Natural killer cell (primary cell): Measurements from ENCODE around the gene ACTA1. TPM values are rescaled to one million over a fixed set of nuclear protein-coding genes. Genes with fewer than 3 reads are reported as not detected.

ENCODE experiments used
- ATAC-seq, 3 donors: fragments of 150-1000 bp in 2 of 3; fragments of 200-7000 bp in 1 of 3; cut with Tn5 transposase; 1 replicate in 1 of 3; 2 replicates in 2 of 3; pipeline ENCODE4 v1.10.0; 2021; ENCODE audit warnings: mild to moderate bottlenecking in 2 of 3, moderate library complexity in 2 of 3
- DNase-seq, 2 donors: peaks; one replicate each; pipeline versions ENCODE4 v3.0.0 to v3.0.0-alpha.2; 2013 to 2021; ENCODE audit warnings: mixed read lengths in 1 of 2
- H3K27ac ChIP-seq: one replicate; pipeline ENCODE4 v1.5.1; 2013; ENCODE audit warnings: mild to moderate bottlenecking, low read length
- H3K27me3 ChIP-seq: one replicate; pipeline ENCODE4 v1.6.1; 2013; ENCODE audit warnings: low read length; ENCODE audit not compliant: control insufficient read depth, insufficient read depth
- H3K36me3 ChIP-seq: one replicate; pipeline ENCODE4 v1.6.1; 2013; ENCODE audit warnings: low read length; ENCODE audit not compliant: control insufficient read depth, insufficient read depth
- H3K4me1 ChIP-seq: one replicate; pipeline ENCODE4 v1.6.1; 2013; ENCODE audit warnings: low read length; ENCODE audit not compliant: control insufficient read depth, insufficient read depth
- H3K4me3 ChIP-seq: one replicate; pipeline ENCODE4 v1.5.1; 2013; ENCODE audit warnings: low read length
- H3K9me3 ChIP-seq: one replicate; pipeline ENCODE4 v1.6.1; 2013; ENCODE audit warnings: low read length; ENCODE audit not compliant: control insufficient read depth, insufficient read depth
- H3K27ac Mint-ChIP-seq, 2 donors: one replicate each; pipeline ENCODE4 v1.8.0; 2022; ENCODE audit warnings: mild to moderate bottlenecking in 2 of 2, mixed read lengths in 2 of 2, moderate library complexity in 1 of 2
- H3K27me3 Mint-ChIP-seq, 2 donors: one replicate each; pipeline ENCODE4 v1.8.0; 2022; ENCODE audit warnings: low read depth in 2 of 2, mixed read lengths in 2 of 2
- H3K36me3 Mint-ChIP-seq: one replicate; pipeline ENCODE4 v1.8.0; 2022; ENCODE audit warnings: mixed read lengths
- H3K4me1 Mint-ChIP-seq, 2 donors: one replicate each; pipeline ENCODE4 v1.8.0; 2022; ENCODE audit warnings: mixed read lengths in 2 of 2
- H3K4me3 Mint-ChIP-seq: one replicate; pipeline ENCODE4 v1.8.0; 2022; ENCODE audit warnings: mild to moderate bottlenecking, moderate library complexity, mixed read lengths
- H3K9me3 Mint-ChIP-seq, 2 donors: one replicate each; pipeline ENCODE4 v1.8.0; 2022; ENCODE audit warnings: mixed read lengths in 2 of 2
- WGBS: methylation state at CpG from one replicate; pipeline ENCODE4 v1.1.7; 2013; ENCODE audit warnings: missing lambda C conversion rate; ENCODE audit not compliant: insufficient coverage; 5-methylcytosine and 5-hydroxymethylcytosine counted together
- intact Hi-C: fragments of 100-400 bp; cut with micrococcal nuclease; formaldehyde crosslinking; loops from one replicate; pipeline ENCODE4 v1.14.2; 2022
- total RNA-seq, 4 donors: library from RNA; stranded (reverse); fragments of 120-200 nt in 1 of 4; gene quantifications; one replicate each; pipeline versions ENCODE4 v1.2.3 to v1.2.4, GENCODE V29; 2013 to 2022
- TF ChIP-seq, protein P1 (sequence below): fragments of 200-600 bp; IDR thresholded peaks from one replicate; pipeline ENCODE4 v1.8.0; 2022; ENCODE audit warnings: antibody characterized with exemption

ACTA1 gene
- total RNA-seq, 3 donors from 2014 or later (not counting 1 experiment from before 2014, with no cell fraction given), result 0.25 to 0.40 TPM; not detected in 1

DNA sequence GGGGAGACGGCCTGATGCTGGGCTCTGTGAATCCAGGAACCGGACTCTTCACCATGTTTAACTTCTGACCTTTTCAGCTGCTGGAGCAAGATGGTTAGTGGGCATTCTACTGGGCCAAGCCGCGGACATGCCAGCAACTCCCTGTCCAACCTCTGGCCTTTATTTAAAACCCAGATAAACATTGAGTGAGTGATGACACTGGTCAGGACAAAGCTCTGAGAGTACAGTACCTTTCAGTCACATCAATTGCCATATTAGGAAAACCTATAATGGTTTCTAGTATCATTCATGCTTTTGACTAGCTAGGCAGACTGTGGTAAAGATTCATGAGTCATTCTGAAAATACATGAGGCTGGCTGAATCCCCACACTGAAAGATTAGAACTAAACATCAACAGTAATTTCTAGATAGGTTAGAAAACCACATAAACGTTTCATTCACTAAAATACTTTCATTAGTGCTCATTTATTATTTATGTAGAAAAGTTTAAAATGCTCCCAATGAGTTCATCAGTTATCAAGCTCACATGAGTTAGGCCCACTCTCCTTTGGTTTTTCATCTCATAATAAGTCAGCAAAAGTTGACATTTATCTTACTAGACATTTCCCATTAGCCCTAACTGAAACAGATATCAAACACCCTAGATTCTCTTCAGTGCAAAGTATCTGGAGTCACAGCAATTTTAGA, 7.1 kb upstream of the ACTA1 start:
- Histone ChIP-seq H3K36me3 (peaks cover 42% of the 10 kb centered on the region), H3K4me1 (no peaks in the 10 kb centered on the region), H3K9me3 (no peaks in the 10 kb centered on the region), H3K27me3 (no peaks in the 10 kb centered on the region), H3K27ac (no peak overlapping the region), H3K4me3 (no peak overlapping the region)
- Mint-ChIP-seq H3K36me3 (peaks cover 11% of the 10 kb centered on the region), H3K4me3 (no peak overlapping the region), H3K27me3 (peaks cover 0 to under 1% of the 10 kb centered on the region in 2 donors), H3K9me3 (no peaks in the 10 kb centered on the region), H3K27ac (no peak overlapping the region), H3K4me1 (no peaks in the 10 kb centered on the region)
- ATAC-seq (no peak), DNase-seq (no peak)
- WGBS, result 93% methylated on average over 4 of the region's 5 CpGs
- intact Hi-C loops, result no loop called here
- TF ChIP-seq, protein P1, sequence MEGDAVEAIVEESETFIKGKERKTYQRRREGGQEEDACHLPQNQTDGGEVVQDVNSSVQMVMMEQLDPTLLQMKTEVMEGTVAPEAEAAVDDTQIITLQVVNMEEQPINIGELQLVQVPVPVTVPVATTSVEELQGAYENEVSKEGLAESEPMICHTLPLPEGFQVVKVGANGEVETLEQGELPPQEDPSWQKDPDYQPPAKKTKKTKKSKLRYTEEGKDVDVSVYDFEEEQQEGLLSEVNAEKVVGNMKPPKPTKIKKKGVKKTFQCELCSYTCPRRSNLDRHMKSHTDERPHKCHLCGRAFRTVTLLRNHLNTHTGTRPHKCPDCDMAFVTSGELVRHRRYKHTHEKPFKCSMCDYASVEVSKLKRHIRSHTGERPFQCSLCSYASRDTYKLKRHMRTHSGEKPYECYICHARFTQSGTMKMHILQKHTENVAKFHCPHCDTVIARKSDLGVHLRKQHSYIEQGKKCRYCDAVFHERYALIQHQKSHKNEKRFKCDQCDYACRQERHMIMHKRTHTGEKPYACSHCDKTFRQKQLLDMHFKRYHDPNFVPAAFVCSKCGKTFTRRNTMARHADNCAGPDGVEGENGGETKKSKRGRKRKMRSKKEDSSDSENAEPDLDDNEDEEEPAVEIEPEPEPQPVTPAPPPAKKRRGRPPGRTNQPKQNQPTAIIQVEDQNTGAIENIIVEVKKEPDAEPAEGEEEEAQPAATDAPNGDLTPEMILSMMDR, result no peak

DNA sequence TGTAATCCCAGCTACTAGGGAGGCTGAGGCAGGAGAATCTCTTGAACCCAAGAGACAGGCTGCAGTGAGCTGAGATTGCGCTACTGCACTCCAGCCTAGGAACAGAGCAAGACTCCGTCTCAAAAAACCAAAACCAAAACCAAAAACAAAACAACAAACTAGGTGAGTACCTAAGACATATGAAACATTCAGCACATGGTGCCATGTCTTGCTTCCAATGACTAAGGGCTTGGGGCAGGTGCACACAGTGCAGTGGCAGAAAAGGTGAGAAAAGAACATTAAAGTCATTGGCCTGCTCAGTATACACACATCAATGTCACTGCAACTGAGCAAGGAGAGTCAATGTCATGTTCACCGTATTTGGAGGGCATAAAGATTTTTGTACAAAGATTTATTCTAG, 4.1 kb upstream of the ACTA1 start:
- Mint-ChIP-seq H3K9me3 (no peaks in the 10 kb centered on the region), H3K4me3 (no peak overlapping the region), H3K36me3 (peaks cover 11% of the 10 kb centered on the region), H3K4me1 (no peaks in the 10 kb centered on the region), H3K27ac (no peak overlapping the region), H3K27me3 (peaks cover 11 to 18% of the 10 kb centered on the region in 2 donors)
- peaks cover 23% of the 10 kb centered on the region for H3K36me3 ChIP-seq
- WGBS, result 92% methylated on average over 3 of the region's 3 CpGs
- peaks cover 16% of the 10 kb centered on the region for H3K27me3 ChIP-seq
- DNase-seq (no peak), ATAC-seq (no peak)
- H3K9me3 ChIP-seq, result no peaks in the 10 kb centered on the region
- no peak overlapping the region for H3K4me3 ChIP-seq
- H3K27ac ChIP-seq, result no peak overlapping the region
- intact Hi-C loops, result no loop called here
- TF ChIP-seq, protein P1, result no peak
- no peaks in the 10 kb centered on the region for H3K4me1 ChIP-seq

DNA sequence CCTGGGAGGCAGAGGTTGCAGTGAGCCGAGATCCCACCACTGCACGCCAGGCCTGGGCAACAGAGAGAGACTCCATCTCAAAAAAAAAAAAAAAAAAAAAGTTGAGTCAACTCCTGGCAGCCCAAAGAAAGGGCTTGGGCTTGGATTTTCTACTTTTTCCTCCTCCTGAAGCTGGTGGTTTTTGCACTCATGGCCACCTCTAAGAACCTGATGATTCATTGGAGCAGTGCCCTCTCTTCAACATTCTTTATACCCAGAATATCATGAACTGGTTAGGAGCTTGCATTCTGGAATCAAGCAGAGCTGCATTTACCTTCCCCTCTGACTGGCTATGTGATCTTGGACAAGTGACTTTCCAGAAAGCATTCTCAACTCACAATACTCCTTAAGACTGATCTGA, 3.5 kb upstream of the ACTA1 start:
- WGBS, result 96% methylated on average over 2 of the region's 2 CpGs
- TF ChIP-seq, protein P1, result no peak
- intact Hi-C loops, result no loop called here
- Mint-ChIP-seq H3K36me3 (peaks cover 11% of the 10 kb centered on the region), H3K27me3 (peaks cover 11 to 18% of the 10 kb centered on the region in 2 donors), H3K4me1 (no peaks in the 10 kb centered on the region), H3K4me3 (no peak overlapping the region), H3K27ac (no peak overlapping the region), H3K9me3 (no peaks in the 10 kb centered on the region)
- Histone ChIP-seq H3K4me3 (no peak overlapping the region), H3K36me3 (peaks cover 25% of the 10 kb centered on the region), H3K27ac (no peak overlapping the region), H3K27me3 (peaks cover 22% of the 10 kb centered on the region), H3K9me3 (no peaks in the 10 kb centered on the region), H3K4me1 (no peaks in the 10 kb centered on the region)
- no peak for DNase-seq
- no peak for ATAC-seq

DNA sequence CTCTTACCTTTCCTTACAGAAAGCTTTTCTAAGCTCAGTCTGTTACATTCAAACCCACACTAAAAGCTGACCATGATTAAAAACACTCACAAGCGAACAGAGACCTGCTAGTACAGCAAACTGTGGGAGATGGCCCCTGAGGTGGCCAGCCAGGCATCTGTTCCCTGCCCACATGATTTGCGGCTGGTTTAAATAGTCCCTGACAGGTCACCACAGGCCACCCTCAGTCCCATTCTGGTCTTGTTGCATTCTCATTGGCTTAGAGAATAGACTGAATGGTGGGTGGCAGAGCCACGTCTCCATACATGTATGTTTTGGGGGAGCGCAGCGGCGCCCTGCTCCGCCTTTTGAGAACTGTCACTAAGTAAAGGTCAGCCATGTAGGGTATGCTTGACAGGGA, 2.3 kb upstream of the ACTA1 start:
- no peak overlapping the region for H3K27ac Mint-ChIP-seq
- H3K4me3 Mint-ChIP-seq, result no peak overlapping the region
- 82% methylated on average over 7 of the region's 7 CpGs for WGBS
- Histone ChIP-seq H3K27me3 (peaks cover 31% of the 10 kb centered on the region), H3K27ac (no peak overlapping the region), H3K36me3 (peaks cover 24% of the 10 kb centered on the region), H3K9me3 (no peaks in the 10 kb centered on the region), H3K4me3 (no peak overlapping the region), H3K4me1 (peaks cover 10% of the 10 kb centered on the region)
- peaks cover 15 to 25% of the 10 kb centered on the region in 2 donors for H3K27me3 Mint-ChIP-seq
- peaks cover 5 to 7% of the 10 kb centered on the region in 2 donors for H3K4me1 Mint-ChIP-seq
- H3K36me3 Mint-ChIP-seq, result peaks cover 7% of the 10 kb centered on the region
- intact Hi-C loops, result no loop called here
- TF ChIP-seq, protein P1, result no peak
- H3K9me3 Mint-ChIP-seq, result no peaks in the 10 kb centered on the region
- ATAC-seq (no peak), DNase-seq (no peak)
